ENCODE measurements around the gene EFR3B.

Gene EFR3B

DNA sequence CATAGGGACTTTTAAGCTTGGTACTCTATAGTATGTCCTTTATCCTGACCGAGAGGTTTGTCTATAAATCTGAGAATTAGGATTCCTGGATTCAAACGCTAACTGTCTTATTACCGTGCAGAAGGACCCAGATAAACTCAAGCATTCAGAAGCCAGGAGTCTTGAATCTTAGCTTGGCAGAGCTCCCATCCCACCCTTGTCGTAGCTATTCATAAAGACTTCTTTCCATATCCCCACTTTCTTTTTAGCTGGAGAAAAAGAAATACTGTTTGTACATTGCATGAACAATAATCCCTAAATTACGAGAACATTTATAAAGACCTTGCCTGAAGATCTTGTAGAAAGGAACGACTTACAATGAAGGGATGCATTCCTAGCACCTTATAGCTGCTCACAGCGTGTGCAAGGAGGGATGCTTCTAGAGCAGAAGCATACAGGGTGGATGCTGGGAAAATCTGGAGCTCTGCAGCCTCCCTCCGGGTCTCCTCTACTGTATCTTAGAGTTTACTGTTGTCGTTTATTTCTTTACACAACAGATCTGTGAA, 13.6 kb downstream of the EFR3B start:
- no peak for DNase-seq
- Histone ChIP-seq H4K8ac (ENCODE audit: low read depth, low read length) (no peak overlapping the region), H3K4me3 (ENCODE audit: low read length) (no peak overlapping the region), H2BK15ac (replicated peaks; ENCODE audit: low read depth) (no peak overlapping the region), H3K79me2 (ENCODE audit: control insufficient read depth, insufficient read depth, low read length) (no peaks in the 10 kb centered on the region), H3K4ac (ENCODE audit: low read depth, low read length) (no peak overlapping the region), H2BK120ac (ENCODE audit: low read depth, low read length) (no peak overlapping the region), H3K9ac (ENCODE audit: low read length) (no peak overlapping the region), H3K27me3 (ENCODE audit: insufficient read depth, low read length, poor library complexity) (no peaks in the 10 kb centered on the region), H3K23ac (ENCODE audit: low read length) (no peak overlapping the region), H3K18ac (ENCODE audit: low read length) (no peak overlapping the region), H3K4me1 (ENCODE audit: control insufficient read depth, low read depth, low read length) (no peaks in the 10 kb centered on the region), H3K27ac (ENCODE audit: low read depth, low read length) (no peak overlapping the region), H2AK5ac (ENCODE audit: low read length) (no peak overlapping the region), H4K5ac (ENCODE audit: low read length) (no peak overlapping the region), H3K79me1 (ENCODE audit: low read length) (no peaks in the 10 kb centered on the region), H3K4me2 (ENCODE audit: low read length) (no peak overlapping the region), H3K36me3 (ENCODE audit: control insufficient read depth, insufficient read depth, low read length) (no peaks in the 10 kb centered on the region), H2BK5ac (ENCODE audit: low read length) (no peak overlapping the region), H3K56ac (ENCODE audit: low read length) (no peak overlapping the region)
- WGBS (ENCODE audit: extremely low coverage, insufficient coverage, low lambda C conversion rate) = no CpG with 5 or more reads among the region's 9 CpGs

DNA sequence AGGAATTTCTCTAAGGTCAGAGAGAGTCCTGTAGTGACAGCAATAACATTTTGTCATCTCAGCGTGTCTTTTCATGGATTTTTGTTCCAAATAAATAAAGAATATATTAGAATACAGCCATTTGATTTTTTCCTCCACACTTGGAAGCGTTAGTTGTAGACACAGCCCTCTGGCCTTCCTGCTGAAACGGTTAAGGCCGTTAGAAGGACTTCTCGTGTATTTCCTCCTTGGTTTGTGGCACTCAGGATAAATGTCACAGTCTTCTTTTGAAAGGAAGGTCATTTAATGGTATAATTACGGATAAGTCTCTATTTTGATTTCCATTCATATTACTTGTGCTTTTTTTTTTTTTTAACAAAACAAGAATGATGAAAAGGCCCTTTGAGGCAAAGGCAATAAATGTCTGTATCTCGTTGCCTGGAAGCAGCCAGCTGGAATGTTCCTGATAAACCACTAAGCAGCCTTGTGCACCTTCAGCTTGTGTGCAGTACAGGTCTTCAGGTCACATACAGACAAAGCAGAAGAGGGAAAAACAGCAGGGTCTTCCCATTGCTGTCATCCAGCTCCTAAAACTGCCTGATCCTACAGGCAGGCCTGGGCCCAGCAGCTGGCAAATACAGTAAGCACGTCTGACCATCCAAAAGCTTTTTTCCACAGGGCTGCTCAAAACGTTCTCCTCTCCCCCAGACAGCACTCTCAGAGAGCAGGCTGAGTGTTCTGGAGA, 14.4 kb downstream of the EFR3B start:
- DNase-seq = no peak
- Histone ChIP-seq H4K5ac (ENCODE audit: low read length) (no peak overlapping the region), H3K56ac (ENCODE audit: low read length) (no peak overlapping the region), H4K8ac (ENCODE audit: low read depth, low read length) (no peak overlapping the region), H3K27me3 (ENCODE audit: insufficient read depth, low read length, poor library complexity) (no peaks in the 10 kb centered on the region), H3K4me1 (ENCODE audit: control insufficient read depth, low read depth, low read length) (no peaks in the 10 kb centered on the region), H3K4me3 (ENCODE audit: low read length) (no peak overlapping the region), H3K27ac (ENCODE audit: low read depth, low read length) (no peak overlapping the region), H2BK5ac (ENCODE audit: low read length) (no peak overlapping the region), H3K4ac (ENCODE audit: low read depth, low read length) (no peak overlapping the region), H3K79me1 (ENCODE audit: low read length) (no peaks in the 10 kb centered on the region), H3K36me3 (ENCODE audit: control insufficient read depth, insufficient read depth, low read length) (no peaks in the 10 kb centered on the region), H3K79me2 (ENCODE audit: control insufficient read depth, insufficient read depth, low read length) (no peaks in the 10 kb centered on the region), H3K23ac (ENCODE audit: low read length) (no peak overlapping the region), H3K18ac (ENCODE audit: low read length) (no peak overlapping the region), H3K4me2 (ENCODE audit: low read length) (no peak overlapping the region), H2BK15ac (replicated peaks; ENCODE audit: low read depth) (no peak overlapping the region), H2BK120ac (ENCODE audit: low read depth, low read length) (no peak overlapping the region), H2AK5ac (ENCODE audit: low read length) (no peak overlapping the region), H3K9ac (ENCODE audit: low read length) (no peak overlapping the region)
- no CpG with 5 or more reads among the region's 9 CpGs for WGBS (ENCODE audit: extremely low coverage, insufficient coverage, low lambda C conversion rate)

DNA sequence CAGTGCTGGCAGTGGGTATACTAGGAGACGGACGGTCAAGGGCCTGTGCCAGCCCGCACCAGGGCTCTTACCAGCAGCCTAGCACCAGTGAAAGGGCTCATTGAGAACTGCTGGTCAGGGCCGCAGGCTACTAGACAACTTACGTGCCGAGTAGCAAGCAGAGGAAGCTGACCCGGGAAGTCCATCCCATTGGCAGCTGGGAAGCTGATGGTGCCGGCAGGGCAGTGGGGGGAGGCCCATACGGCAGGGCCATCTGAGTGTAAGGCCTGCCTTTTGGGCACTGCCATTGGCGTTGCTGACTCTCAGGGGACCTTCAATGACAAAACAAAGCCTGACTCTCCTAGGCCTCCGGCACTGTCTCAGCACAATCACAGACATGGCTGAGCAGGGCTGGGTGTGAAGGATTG, 20.6 kb downstream of the EFR3B start:
- no CpG with 5 or more reads among the region's 11 CpGs for WGBS (ENCODE audit: extremely low coverage, insufficient coverage, low lambda C conversion rate)
- H3K79me2 ChIP-seq (ENCODE audit: control insufficient read depth, insufficient read depth, low read length) = no peaks in the 10 kb centered on the region
- no peaks in the 10 kb centered on the region for H3K4me1 ChIP-seq (ENCODE audit: control insufficient read depth, low read depth, low read length)
- no peak overlapping the region for H3K4me2 ChIP-seq (ENCODE audit: low read length)
- H2BK15ac ChIP-seq (replicated peaks; ENCODE audit: low read depth) = no peak overlapping the region
- H2AK5ac ChIP-seq (ENCODE audit: low read length) = no peak overlapping the region
- no peak overlapping the region for H3K23ac ChIP-seq (ENCODE audit: low read length)
- H3K9ac ChIP-seq (ENCODE audit: low read length) = no peak overlapping the region
- no peak overlapping the region for H3K4me3 ChIP-seq (ENCODE audit: low read length)
- no peaks in the 10 kb centered on the region for H3K27me3 ChIP-seq (ENCODE audit: insufficient read depth, low read length, poor library complexity)
- no peaks in the 10 kb centered on the region for H3K36me3 ChIP-seq (ENCODE audit: control insufficient read depth, insufficient read depth, low read length)
- H4K8ac ChIP-seq (ENCODE audit: low read depth, low read length) = no peak overlapping the region
- H3K56ac ChIP-seq (ENCODE audit: low read length) = no peak overlapping the region
- DNase-seq = no peak
- H4K5ac ChIP-seq (ENCODE audit: low read length) = no peak overlapping the region
- H3K27ac ChIP-seq (ENCODE audit: low read depth, low read length) = no peak overlapping the region
- H2BK120ac ChIP-seq (ENCODE audit: low read depth, low read length) = no peak overlapping the region
- H3K4ac ChIP-seq (ENCODE audit: low read depth, low read length) = no peak overlapping the region
- no peak overlapping the region for H3K18ac ChIP-seq (ENCODE audit: low read length)
- no peak overlapping the region for H2BK5ac ChIP-seq (ENCODE audit: low read length)
- no peaks in the 10 kb centered on the region for H3K79me1 ChIP-seq (ENCODE audit: low read length)

DNA sequence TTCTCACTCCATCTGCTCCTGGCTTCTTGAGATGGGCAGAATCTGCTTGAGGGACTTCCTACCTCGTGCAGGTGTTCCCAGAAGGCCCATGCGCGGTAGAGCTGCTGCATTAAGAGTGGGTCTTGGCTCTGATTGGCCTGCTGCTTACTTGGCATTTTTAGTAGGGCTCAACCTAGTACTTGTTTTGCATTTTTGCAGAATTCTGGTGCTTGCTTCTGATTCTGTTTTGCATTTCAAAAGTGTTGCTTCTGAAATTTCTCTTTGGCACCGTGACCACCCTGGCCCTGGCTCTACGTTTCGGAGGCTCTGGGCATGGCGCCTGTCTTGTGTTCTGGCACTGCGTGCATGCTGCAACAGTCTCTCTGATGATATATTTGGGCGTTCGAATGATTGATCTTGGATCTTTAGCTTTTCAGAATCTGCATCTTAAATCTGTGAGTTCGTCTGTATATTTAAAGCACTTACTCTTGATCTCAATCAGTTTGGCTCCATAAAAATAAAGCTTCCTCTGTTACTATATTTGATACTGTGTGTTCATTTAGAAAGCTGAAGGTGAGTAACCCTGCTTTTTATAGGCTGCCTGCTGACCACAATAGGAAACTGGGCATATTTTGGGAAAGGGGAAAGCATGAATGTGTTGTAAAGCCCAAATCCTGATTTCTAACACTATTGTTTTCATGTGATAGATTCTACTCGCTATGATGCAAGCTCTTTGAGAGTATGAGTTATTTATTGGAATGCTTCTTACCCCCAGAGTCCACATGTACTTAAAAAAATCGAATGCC, 22.2 kb downstream of the EFR3B start:
- H3K27ac ChIP-seq (ENCODE audit: low read depth, low read length) = no peak overlapping the region
- H3K23ac ChIP-seq (ENCODE audit: low read length) = no peak overlapping the region
- no peaks in the 10 kb centered on the region for H3K4me1 ChIP-seq (ENCODE audit: control insufficient read depth, low read depth, low read length)
- no peak for DNase-seq
- no peak overlapping the region for H4K8ac ChIP-seq (ENCODE audit: low read depth, low read length)
- no CpG with 5 or more reads among the region's 13 CpGs for WGBS (ENCODE audit: extremely low coverage, insufficient coverage, low lambda C conversion rate)
- no peak overlapping the region for H2BK5ac ChIP-seq (ENCODE audit: low read length)
- no peak overlapping the region for H3K4ac ChIP-seq (ENCODE audit: low read depth, low read length)
- H3K27me3 ChIP-seq (ENCODE audit: insufficient read depth, low read length, poor library complexity) = no peaks in the 10 kb centered on the region
- no peaks in the 10 kb centered on the region for H3K79me2 ChIP-seq (ENCODE audit: control insufficient read depth, insufficient read depth, low read length)
- H4K5ac ChIP-seq (ENCODE audit: low read length) = no peak overlapping the region
- no peak overlapping the region for H2AK5ac ChIP-seq (ENCODE audit: low read length)
- H3K4me3 ChIP-seq (ENCODE audit: low read length) = no peak overlapping the region
- H3K9ac ChIP-seq (ENCODE audit: low read length) = no peak overlapping the region
- H3K4me2 ChIP-seq (ENCODE audit: low read length) = no peak overlapping the region
- no peaks in the 10 kb centered on the region for H3K79me1 ChIP-seq (ENCODE audit: low read length)
- H2BK15ac ChIP-seq (replicated peaks; ENCODE audit: low read depth) = no peak overlapping the region
- H3K36me3 ChIP-seq (ENCODE audit: control insufficient read depth, insufficient read depth, low read length) = no peaks in the 10 kb centered on the region
- H3K18ac ChIP-seq (ENCODE audit: low read length) = no peak overlapping the region
- no peak overlapping the region for H2BK120ac ChIP-seq (ENCODE audit: low read depth, low read length)
- H3K56ac ChIP-seq (ENCODE audit: low read length) = no peak overlapping the region

DNA sequence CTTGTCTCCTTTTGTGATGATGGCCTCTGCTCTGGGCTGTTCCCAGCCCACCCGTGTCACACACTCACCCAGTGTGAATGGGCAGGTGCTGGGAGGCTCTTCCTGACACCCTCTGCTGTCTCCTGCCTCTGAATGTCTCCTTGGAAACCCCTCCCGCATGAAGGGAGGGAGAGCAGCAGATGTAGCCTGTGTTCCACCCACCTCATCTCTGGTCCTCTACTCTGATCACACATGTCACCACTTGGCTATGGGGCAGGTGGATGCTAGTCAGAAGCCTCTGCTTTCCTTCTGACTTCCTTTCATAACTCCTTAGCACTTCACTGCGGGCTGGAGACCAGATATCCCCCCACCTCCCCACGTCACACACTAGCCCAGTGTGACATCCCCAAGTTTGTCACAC, 23.9 kb downstream of the EFR3B start:
- Histone ChIP-seq H3K4me2 (ENCODE audit: low read length) (no peak overlapping the region), H3K36me3 (ENCODE audit: control insufficient read depth, insufficient read depth, low read length) (no peaks in the 10 kb centered on the region), H4K8ac (ENCODE audit: low read depth, low read length) (no peak overlapping the region), H2AK5ac (ENCODE audit: low read length) (no peak overlapping the region), H3K4ac (ENCODE audit: low read depth, low read length) (no peak overlapping the region), H2BK120ac (ENCODE audit: low read depth, low read length) (no peak overlapping the region), H3K79me1 (ENCODE audit: low read length) (no peaks in the 10 kb centered on the region), H2BK15ac (replicated peaks; ENCODE audit: low read depth) (no peak overlapping the region), H3K56ac (ENCODE audit: low read length) (no peak overlapping the region), H3K27me3 (ENCODE audit: insufficient read depth, low read length, poor library complexity) (no peaks in the 10 kb centered on the region), H2BK5ac (ENCODE audit: low read length) (no peak overlapping the region), H3K79me2 (ENCODE audit: control insufficient read depth, insufficient read depth, low read length) (no peaks in the 10 kb centered on the region), H4K5ac (ENCODE audit: low read length) (no peak overlapping the region), H3K4me1 (ENCODE audit: control insufficient read depth, low read depth, low read length) (no peaks in the 10 kb centered on the region), H3K27ac (ENCODE audit: low read depth, low read length) (no peak overlapping the region), H3K9ac (ENCODE audit: low read length) (no peak overlapping the region), H3K4me3 (ENCODE audit: low read length) (no peak overlapping the region), H3K18ac (ENCODE audit: low read length) (no peak overlapping the region), H3K23ac (ENCODE audit: low read length) (no peak overlapping the region)
- DNase-seq = no peak
- whole genome bisulfite sequencing (ENCODE audit: extremely low coverage, insufficient coverage, low lambda C conversion rate) = no CpG with 5 or more reads among the region's 4 CpGs

All from mesendoderm (in vitro differentiated cells).